Measurements from ENCODE around the gene LRRC43.

DNA sequence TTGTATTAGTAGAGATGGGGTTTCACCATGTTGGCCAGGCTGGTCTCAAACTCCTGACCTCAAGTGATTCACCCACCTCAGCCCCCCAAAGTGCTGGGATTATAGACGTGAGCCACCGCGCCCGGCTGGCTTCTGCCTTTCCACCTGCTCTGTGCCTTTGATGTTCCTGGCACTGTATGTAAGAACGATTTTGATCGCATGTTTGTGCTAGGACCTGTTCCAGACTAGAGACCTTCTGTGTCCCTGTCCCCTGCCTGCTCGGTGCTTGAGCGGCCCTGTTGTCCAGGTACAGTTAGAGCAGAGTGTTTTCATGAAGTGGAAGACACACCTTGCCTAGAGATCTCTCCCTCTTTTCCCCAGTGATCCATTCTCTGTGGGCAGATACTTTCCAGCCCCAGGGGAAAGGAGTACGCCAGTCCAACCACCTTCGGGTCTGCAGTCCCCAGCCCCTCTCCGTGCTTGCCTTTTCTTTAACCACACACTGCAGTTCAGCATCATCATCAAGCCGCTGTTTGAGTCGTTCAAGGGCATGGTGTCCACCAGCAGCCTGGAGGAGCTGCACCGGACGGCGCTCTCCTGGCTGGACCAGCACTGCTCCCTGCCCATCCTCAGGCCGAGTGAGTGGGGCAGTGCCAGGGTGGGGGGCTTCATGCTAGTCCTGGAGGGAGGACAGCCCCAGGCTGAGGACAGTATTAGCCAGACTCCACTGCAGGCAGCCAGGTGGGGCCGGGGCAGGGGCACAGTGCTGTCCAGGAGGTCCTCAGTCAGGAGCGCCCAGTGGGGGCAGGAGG is 42.3 kb upstream of the LRRC43 start:
- TF ChIP-seq CTCF (IDR thresholded peaks at IDR 0.05): no peak
- TF ChIP-seq POLR2A (IDR thresholded peaks at IDR 0.05): no peak
